CD4-positive, alpha-beta T cell treated with Interleukin-1 beta for 1 hour (primary cell): ENCODE results near the gene NXN.
"Not testable (repeated sequence)": the region's sequence is repeated elsewhere in the genome, so short reads cannot be mapped to it uniquely, and the experiment has no call there.

Experiments
- DNase-seq, 2 donors: peaks; one replicate each; pipeline ENCODE4 v3.0.0-alpha.2; 2020 to 2022

NXN gene

GRCh38 chr17:814371-814770 is 165.2 kb downstream of the NXN start:
- no peak for DNase-seq

- no peak for DNase-seq
These were observed 166.9 kb downstream of the NXN start for GRCh38 chr17:812638-813204.

GRCh38 chr17:811051-811784 is 168.4 kb downstream of the NXN start:
- DNase-seq, result no peak

GRCh38 chr17:807523-808294 is 171.9 kb downstream of the NXN start:
- DNase-seq, result no peak

GRCh38 chr17:806781-807522 is 172.6 kb downstream of the NXN start:
- no peak for DNase-seq

GRCh38 chr17:806346-806745 is 173.2 kb downstream of the NXN start:
- no peak for DNase-seq

GRCh38 chr17:805886-806285 is 173.7 kb downstream of the NXN start:
- not testable (repeated sequence) for DNase-seq

- DNase-seq, result no peak
These were observed 174.8 kb downstream of the NXN start for GRCh38 chr17:804541-805435.

- no peak for DNase-seq
These were observed 176.4 kb downstream of the NXN start for GRCh38 chr17:802901-803881.

- no peak for DNase-seq
These were observed 177.1 kb downstream of the NXN start for GRCh38 chr17:802481-802880.

GRCh38 chr17:801660-802059 is 177.9 kb downstream of the NXN start:
- no peak for DNase-seq

- no peak for DNase-seq
These were observed 178.9 kb downstream of the NXN start for GRCh38 chr17:800446-801242.

GRCh38 chr17:799261-799660 is 180.3 kb downstream of the NXN start:
- no peak for DNase-seq

- DNase-seq, result no peak
These were observed 181.3 kb downstream of the NXN start for GRCh38 chr17:798246-798645.

GRCh38 chr17:797236-797840 is 182.2 kb downstream of the NXN start:
- no peak for DNase-seq

GRCh38 chr17:796609-797008 is 183.0 kb downstream of the NXN start:
- no peak for DNase-seq

- DNase-seq, result no peak
These were observed 183.9 kb downstream of the NXN start for GRCh38 chr17:795721-796120.

- no peak for DNase-seq
These were observed 184.3 kb downstream of the NXN start for GRCh38 chr17:795276-795675.

- DNase-seq, result peak; percentile 34 to 37
These were observed 184.7 kb downstream of the NXN start for GRCh38 chr17:794876-795275.

- no peak for DNase-seq
These were observed 187.3 kb downstream of the NXN start for GRCh38 chr17:792277-792676.
